Thoracic aorta (tissue), 2 donors: ENCODE results near the gene SKAP1. TPM values are rescaled to one million over a fixed set of nuclear protein-coding genes. Genes with fewer than 3 reads are reported as not detected.

ENCODE experiments used
- ATAC-seq: fragments of 150-250 bp; one replicate; pipeline ENCODE4 v1.8.0; 2017; ENCODE audit warnings: low read depth; ENCODE audit not compliant: insufficient number of reproducible peaks, low FRiP score
- DNase-seq: peaks from one replicate; pipeline ENCODE4 v3.0.0-alpha.2; 2020; ENCODE audit warnings: low spot score
- H3K27ac ChIP-seq, 2 donors: fragments of 200-600 bp; sonication (generic); 1 replicate in 1 of 2; 2 replicates in 1 of 2; pipeline ENCODE4 v1.5.1; 2016; ENCODE audit warnings: mild to moderate bottlenecking in 2 of 2, moderate library complexity in 2 of 2
- H3K27me3 ChIP-seq: fragments of 200-600 bp; sonication (generic); replicated peaks from 2 replicates; pipeline ENCODE4 v1.6.0; 2016; ENCODE audit warnings: mild to moderate bottlenecking; ENCODE audit not compliant: insufficient read depth
- H3K36me3 ChIP-seq: fragments of 200-600 bp; sonication (generic); one replicate; pipeline ENCODE4 v1.5.1; 2016
- H3K4me1 ChIP-seq, 2 donors: fragments of 200-600 bp; sonication (generic); 1 replicate in 1 of 2; 2 replicates in 1 of 2; pipeline versions ENCODE4 v1.5.1 to v1.6.0; 2016; ENCODE audit warnings: low read depth in 2 of 2, mild to moderate bottlenecking in 1 of 2; ENCODE audit not compliant: control insufficient read depth in 1 of 2
- H3K4me3 ChIP-seq: fragments of 200-600 bp; sonication (generic); 2 replicates; pipeline ENCODE4 v1.5.1; 2016; ENCODE audit warnings: mild to moderate bottlenecking
- H3K9me3 ChIP-seq: fragments of 200-600 bp; sonication (generic); 2 replicates; pipeline ENCODE4 v1.5.1; 2016
- CTCF ChIP-seq: fragments of 200-600 bp; sonication (generic); IDR thresholded peaks from one replicate; pipeline ENCODE4 v1.5.1; 2019; ENCODE audit warnings: antibody characterized with exemption
- total RNA-seq, 2 donors: library from RNA; depleted of rRNA; stranded (reverse); fragments of >200 nt; gene quantifications; one replicate each; pipeline versions ENCODE4 v1.1.0 to v1.2.3, GENCODE V29; 2016

Gene SKAP1
- total RNA-seq, 2 donors from 2014 or later = 2.6 TPM; not detected in 1

GRCh38 chr17:48445248-48445620 lies 15.2 kb upstream of the SKAP1 start:
- Histone ChIP-seq H3K4me1 (no peaks in the 10 kb centered on the region), H3K36me3 (no peaks in the 10 kb centered on the region), H3K9me3 (no peaks in the 10 kb centered on the region), H3K27ac (no peak overlapping the region), H3K4me3 (no peak overlapping the region), H3K27me3 (no peaks in the 10 kb centered on the region)
- DNase-seq = no peak
- no peak for ATAC-seq
- TF ChIP-seq CTCF = no peak

DNA sequence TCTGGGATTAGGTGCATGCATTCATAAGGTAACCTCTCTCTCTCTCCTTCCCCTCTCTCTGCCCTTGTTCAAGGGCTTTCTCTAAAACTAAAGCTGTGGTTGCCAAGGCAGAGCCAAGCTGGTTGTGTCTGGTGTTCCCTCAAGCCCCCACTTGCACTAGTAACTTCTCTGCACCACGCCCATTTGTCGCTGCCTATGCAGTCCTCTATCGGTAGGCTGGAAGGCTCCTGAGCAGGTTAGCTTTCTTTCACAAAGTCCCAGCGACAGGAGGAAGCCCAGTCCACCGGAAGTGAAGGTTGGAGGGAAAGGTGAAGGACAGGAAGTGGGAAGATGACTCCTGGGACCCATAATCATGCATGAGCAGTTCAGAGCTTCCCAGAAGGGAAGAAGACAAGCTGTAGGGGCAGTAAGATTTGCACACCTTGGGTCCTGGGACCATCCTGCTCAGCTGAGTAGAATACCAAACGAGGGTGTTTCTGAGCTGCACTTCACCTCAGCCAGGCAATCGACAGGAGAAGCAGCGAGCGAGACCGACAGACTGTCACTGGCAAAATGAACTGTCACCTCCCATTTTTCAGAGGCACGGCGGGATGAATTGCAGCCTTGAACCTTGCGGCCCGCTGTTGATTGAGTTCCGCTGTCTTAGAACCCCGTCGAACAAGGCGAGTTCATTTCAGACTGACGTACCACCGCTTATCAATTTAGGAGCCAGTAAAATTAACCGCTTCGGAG lies 14.7 kb upstream of the SKAP1 start:
- ATAC-seq = no peak
- Histone ChIP-seq H3K36me3 (no peaks in the 10 kb centered on the region), H3K9me3 (no peaks in the 10 kb centered on the region), H3K4me3 (no peak overlapping the region), H3K27ac (no peak overlapping the region), H3K27me3 (no peaks in the 10 kb centered on the region), H3K4me1 (no peaks in the 10 kb centered on the region)
- TF ChIP-seq CTCF = no peak
- no peak for DNase-seq

GRCh38 chr17:48443712-48444111 lies 13.7 kb upstream of the SKAP1 start:
- TF ChIP-seq CTCF = no peak
- H3K9me3 ChIP-seq = no peaks in the 10 kb centered on the region
- no peak overlapping the region for H3K27ac ChIP-seq
- H3K36me3 ChIP-seq = no peaks in the 10 kb centered on the region
- ATAC-seq = no peak
- H3K4me3 ChIP-seq = no peak overlapping the region
- DNase-seq = no peak
- H3K4me1 ChIP-seq = no peaks in the 10 kb centered on the region
- H3K27me3 ChIP-seq = no peaks in the 10 kb centered on the region

GRCh38 chr17:48442819-48443218 lies 12.8 kb upstream of the SKAP1 start:
- Histone ChIP-seq H3K4me1 (no peaks in the 10 kb centered on the region), H3K4me3 (no peak overlapping the region), H3K27ac (no peak overlapping the region), H3K36me3 (no peaks in the 10 kb centered on the region), H3K27me3 (no peaks in the 10 kb centered on the region), H3K9me3 (no peaks in the 10 kb centered on the region)
- ATAC-seq (no peak), DNase-seq (no peak)
- TF ChIP-seq CTCF = no peak

- TF ChIP-seq CTCF = no peak
- Histone ChIP-seq H3K4me1 (no peaks in the 10 kb centered on the region), H3K9me3 (no peaks in the 10 kb centered on the region), H3K27ac (no peak overlapping the region), H3K27me3 (no peaks in the 10 kb centered on the region), H3K36me3 (no peaks in the 10 kb centered on the region), H3K4me3 (no peak overlapping the region)
- no peak for ATAC-seq
- DNase-seq = no peak
Measured at GRCh38 chr17:48441862-48442261, 11.8 kb upstream of the SKAP1 start.
